ENCODE results near the gene ALDH2. TPM values are rescaled to one million over a fixed set of nuclear protein-coding genes. Genes with fewer than 3 reads are reported as not detected.

Gene ALDH2
- total and polyA plus RNA-seq, 11 donors, result 135 to 303 (median 248) TPM

DNA sequence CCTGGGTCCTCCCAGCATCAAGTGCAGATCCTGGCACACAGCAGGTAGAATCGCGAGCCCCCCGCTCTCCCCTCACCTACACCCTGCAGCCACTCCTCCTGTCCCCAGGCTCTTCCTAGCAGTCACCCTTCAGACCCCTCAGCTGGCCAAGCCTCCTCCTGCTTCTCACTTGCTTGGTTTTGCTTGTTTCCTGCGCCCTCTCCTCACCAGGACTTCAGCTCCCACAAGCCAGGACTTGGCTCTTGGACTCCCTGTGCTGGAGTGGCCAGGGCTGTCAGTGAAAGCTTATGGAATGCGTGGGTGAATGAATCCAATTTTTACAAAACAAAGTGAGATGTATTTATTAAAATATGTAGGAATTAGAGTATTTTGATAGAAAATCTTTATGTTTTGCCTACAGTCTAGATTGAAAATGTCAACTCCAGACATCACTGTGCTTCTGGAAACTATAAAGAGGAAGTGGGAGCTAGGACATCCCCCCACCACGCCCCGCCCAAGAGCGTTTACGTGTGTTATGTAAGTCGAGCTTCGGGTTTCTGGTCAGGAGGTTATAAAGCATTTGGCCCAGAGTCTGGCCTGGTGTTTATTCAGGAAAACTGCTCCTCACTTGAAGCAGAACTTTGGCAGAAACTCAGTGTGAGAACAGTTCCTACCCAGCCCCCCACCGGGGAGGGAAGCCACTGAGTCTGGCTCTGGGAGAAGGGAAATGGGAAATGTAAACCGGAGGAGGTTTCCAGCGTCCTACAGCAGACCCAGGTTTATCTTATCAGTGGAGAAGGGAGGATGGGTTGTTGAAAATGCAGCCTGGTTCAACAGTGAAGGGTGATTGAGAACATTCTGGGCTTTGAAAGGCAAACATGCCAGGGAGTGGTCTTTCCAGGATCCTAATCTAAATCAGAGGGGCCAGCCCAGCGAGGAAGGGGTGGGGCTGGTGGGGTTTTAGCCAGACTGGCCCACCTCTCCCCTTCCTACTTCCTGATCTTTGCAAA lies 8.8 kb downstream of the ALDH2 start:
- DNase-seq, result peak; percentile 84 to 90 (median 88)
- H3K4me1 ChIP-seq, result peaks cover 15 to 71% (median 43%) of the 10 kb centered on the region in 12 donors
- 9 to 13% (median 12%) methylated on average over 15 of the region's 15 CpGs for WGBS, 4 donors

DNA sequence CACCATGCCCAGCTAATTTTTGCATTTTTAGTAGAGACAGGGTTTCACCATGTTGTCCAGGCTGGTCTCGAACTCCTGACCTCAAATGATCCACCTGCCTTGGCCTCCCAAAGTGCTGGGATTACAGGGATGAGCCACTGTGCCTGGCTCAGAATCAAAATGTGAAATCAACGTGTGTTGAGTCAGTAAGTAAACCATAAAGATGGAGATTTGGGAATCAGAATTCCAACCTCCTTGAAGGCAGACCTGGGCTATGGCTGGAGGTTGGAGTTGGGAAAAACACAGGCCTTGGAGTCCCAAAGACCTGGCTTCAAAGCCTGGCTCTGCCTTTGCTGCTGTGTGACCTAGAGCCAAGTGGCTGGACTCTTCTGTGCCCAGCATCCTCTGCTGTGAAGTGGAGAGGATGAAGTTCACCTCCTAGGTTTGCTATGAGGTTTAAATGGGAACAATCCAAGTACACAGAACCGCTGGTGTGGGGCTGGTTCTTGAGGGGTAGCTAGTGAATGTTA lies 10.2 kb downstream of the ALDH2 start:
- DNase-seq (no peak), ATAC-seq (no peak)
- H3K9me3 ChIP-seq, result peaks cover 0 to 7% (median 0%) of the 10 kb centered on the region in 12 donors
- H3K4me3 ChIP-seq, result no peak overlapping the region
- H3K27me3 ChIP-seq, result no peaks in the 10 kb centered on the region
- peaks cover 15 to 68% (median 43%) of the 10 kb centered on the region in 12 donors for H3K4me1 ChIP-seq
- intact Hi-C loops (cut with DNase I), result no loop called here
- TF ChIP-seq, protein P1, sequence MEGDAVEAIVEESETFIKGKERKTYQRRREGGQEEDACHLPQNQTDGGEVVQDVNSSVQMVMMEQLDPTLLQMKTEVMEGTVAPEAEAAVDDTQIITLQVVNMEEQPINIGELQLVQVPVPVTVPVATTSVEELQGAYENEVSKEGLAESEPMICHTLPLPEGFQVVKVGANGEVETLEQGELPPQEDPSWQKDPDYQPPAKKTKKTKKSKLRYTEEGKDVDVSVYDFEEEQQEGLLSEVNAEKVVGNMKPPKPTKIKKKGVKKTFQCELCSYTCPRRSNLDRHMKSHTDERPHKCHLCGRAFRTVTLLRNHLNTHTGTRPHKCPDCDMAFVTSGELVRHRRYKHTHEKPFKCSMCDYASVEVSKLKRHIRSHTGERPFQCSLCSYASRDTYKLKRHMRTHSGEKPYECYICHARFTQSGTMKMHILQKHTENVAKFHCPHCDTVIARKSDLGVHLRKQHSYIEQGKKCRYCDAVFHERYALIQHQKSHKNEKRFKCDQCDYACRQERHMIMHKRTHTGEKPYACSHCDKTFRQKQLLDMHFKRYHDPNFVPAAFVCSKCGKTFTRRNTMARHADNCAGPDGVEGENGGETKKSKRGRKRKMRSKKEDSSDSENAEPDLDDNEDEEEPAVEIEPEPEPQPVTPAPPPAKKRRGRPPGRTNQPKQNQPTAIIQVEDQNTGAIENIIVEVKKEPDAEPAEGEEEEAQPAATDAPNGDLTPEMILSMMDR (IDR thresholded peaks at IDR 0.05), result no peak
- no peak for TF ChIP-seq POLR2A (IDR thresholded peaks at IDR 0.05)
- WGBS, 4 donors, result 76 to 89% (median 80%) methylated on average over 3 of the region's 3 CpGs
- H3K36me3 ChIP-seq, result peaks cover 0 to 9% (median 7%) of the 10 kb centered on the region in 9 donors
- peak overlapping the region in 11 of 12 donors; percentile 72 to 97 (median 87) for H3K27ac ChIP-seq

More for the DNA sequence above, 8.8 kb downstream of the ALDH2 start:
- TF ChIP-seq, protein P1 (IDR thresholded peaks at IDR 0.05), result no peak
- TF ChIP-seq POLR2A (IDR thresholded peaks at IDR 0.05), result peak in 1 of 2 donors; percentile 44
- H3K27ac ChIP-seq, result peak overlapping the region; percentile 72 to 97 (median 87)
- peak; percentile 78 to 92 (median 84) for ATAC-seq
- no peaks in the 10 kb centered on the region for H3K9me3 ChIP-seq
- H3K36me3 ChIP-seq, result peaks cover 0 to 3% (median 0%) of the 10 kb centered on the region in 9 donors
- no peaks in the 10 kb centered on the region for H3K27me3 ChIP-seq
- intact Hi-C loops (cut with DNase I), result no loop called here
- H3K4me3 ChIP-seq, result peak overlapping the region in 9 of 12 donors; percentile 10 to 41 (median 29)

GRCh38 chr12:111777345-111778045 lies 10.8 kb downstream of the ALDH2 start:
- Histone ChIP-seq H3K9me3 (peaks cover 0 to 7% (median 0%) of the 10 kb centered on the region in 12 donors), H3K27me3 (no peaks in the 10 kb centered on the region), H3K36me3 (peaks cover 0 to 15% (median 8%) of the 10 kb centered on the region in 9 donors), H3K4me1 (peaks cover 15 to 64% (median 43%) of the 10 kb centered on the region in 12 donors), H3K27ac (peak overlapping the region in 10 of 12 donors; percentile 72 to 97 (median 87)), H3K4me3 (no peak overlapping the region)
- 84 to 94% (median 87%) methylated on average over 16 of the region's 16 CpGs for WGBS, 4 donors
- DNase-seq, result peak in 2 of 5 donors; percentile 50 to 58
- intact Hi-C loops (cut with DNase I), result no loop called here
- TF ChIP-seq, protein P1 (IDR thresholded peaks at IDR 0.05), result no peak
- no peak for TF ChIP-seq POLR2A (IDR thresholded peaks at IDR 0.05)
- peak in 3 of 4 donors; percentile 26 to 58 (median 31) for ATAC-seq
